OCI-LY3 (cell line): ENCODE data around the gene NEURL1.
A peak's percentile ranks its signal among the peaks of the same experiment; 100 is the strongest.

Experiments
- H2AFZ ChIP-seq: fragments of 200-600, 300-600 bp; shearing (Covaris generic); 2 replicates; pipeline ENCODE4 v1.6.0; 2014; ENCODE audit warnings: antibody characterized with exemption, low read depth, low read length
- H3K27ac ChIP-seq: fragments of 200-600, 300-600 bp; sonication (generic); 2 replicates; pipeline ENCODE4 v1.5.1; 2014; ENCODE audit warnings: mild to moderate bottlenecking, low read length, moderate library complexity, mixed read lengths
- H3K27me3 ChIP-seq: fragments of 200-600, 300-600 bp; sonication (generic); 2 replicates; pipeline ENCODE4 v1.6.1; 2014; ENCODE audit warnings: low read depth, low read length, mixed read lengths
- H3K36me3 ChIP-seq: fragments of 200-600, 300-600 bp; sonication (generic); replicated peaks from 2 replicates; pipeline ENCODE3; 2014; ENCODE audit warnings: low read depth, low read length, mixed read lengths
- H3K4me1 ChIP-seq: fragments of 300-600, 200-600 bp; sonication (generic); 2 replicates; pipeline ENCODE4 v1.6.1; 2014; ENCODE audit warnings: low read length, mixed read lengths
- H3K4me2 ChIP-seq: fragments of 200-600, 300-600 bp; sonication (generic); 2 replicates; pipeline ENCODE4 v1.6.1; 2014; ENCODE audit warnings: low read length, mixed read lengths
- H3K4me3 ChIP-seq: fragments of 300-600, 200-600 bp; sonication (generic); 2 replicates; pipeline ENCODE4 v1.5.1; 2014; ENCODE audit warnings: antibody characterized with exemption, mild to moderate bottlenecking, low read length, moderate library complexity
- H3K79me2 ChIP-seq: fragments of 300-600, 200-600 bp; shearing (Covaris generic); 2 replicates; pipeline ENCODE4 v1.6.1; 2014; ENCODE audit warnings: mild to moderate bottlenecking, low read length, mixed read lengths
- H3K9ac ChIP-seq: fragments of 300-600, 200-600 bp; shearing (Covaris generic); 2 replicates; pipeline ENCODE4 v1.6.0; 2014; ENCODE audit warnings: mild to moderate bottlenecking, low read length, moderate library complexity
- H3K9me3 ChIP-seq: fragments of 200-600, 300-600 bp; shearing (Covaris generic); 2 replicates; pipeline ENCODE4 v1.6.1; 2014; ENCODE audit warnings: low read length, mixed read lengths; ENCODE audit not compliant: insufficient read depth
- H4K20me1 ChIP-seq: fragments of 200-600, 300-600 bp; sonication (generic); 2 replicates; pipeline ENCODE4 v1.6.1; 2016; ENCODE audit warnings: low read length, mixed read lengths; ENCODE audit not compliant: insufficient read depth
- EZH2phosphoT487 ChIP-seq: fragments of 200-600 bp; shearing (Covaris generic); IDR thresholded peaks from 2 replicates; pipeline ENCODE4 v1.6.1; 2018; ENCODE audit warnings: antibody characterized with exemption, mixed run types, low read depth
- TF ChIP-seq, protein P1 (sequence below): fragments of 200-600, 300-600 bp; sonication (generic); IDR thresholded peaks from 2 replicates; pipeline ENCODE4 v1.5.1; 2014; ENCODE audit warnings: antibody characterized with exemption, low read length, low read depth

Gene NEURL1

DNA sequence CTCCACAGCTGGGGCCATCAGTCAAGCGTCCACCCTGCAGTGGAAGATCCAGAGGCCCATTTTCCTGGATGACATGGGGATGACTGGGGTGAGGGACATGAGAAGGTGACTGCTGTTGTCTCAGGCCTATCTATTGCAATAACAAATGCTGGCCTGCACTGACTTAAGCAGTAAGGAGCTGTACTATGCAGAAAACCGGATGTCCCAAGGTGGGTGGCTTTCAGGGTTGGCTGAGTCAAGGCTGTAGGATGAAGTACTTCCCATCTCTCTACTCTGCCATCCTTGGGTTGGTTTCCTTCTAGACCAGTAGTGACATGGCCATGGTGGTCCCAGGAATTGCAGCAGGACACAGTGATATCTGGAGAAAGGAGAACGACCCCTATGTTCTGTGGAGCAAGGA, 48.1 kb downstream of the NEURL1 start:
- H3K9ac ChIP-seq: no peak overlapping the region

DNA sequence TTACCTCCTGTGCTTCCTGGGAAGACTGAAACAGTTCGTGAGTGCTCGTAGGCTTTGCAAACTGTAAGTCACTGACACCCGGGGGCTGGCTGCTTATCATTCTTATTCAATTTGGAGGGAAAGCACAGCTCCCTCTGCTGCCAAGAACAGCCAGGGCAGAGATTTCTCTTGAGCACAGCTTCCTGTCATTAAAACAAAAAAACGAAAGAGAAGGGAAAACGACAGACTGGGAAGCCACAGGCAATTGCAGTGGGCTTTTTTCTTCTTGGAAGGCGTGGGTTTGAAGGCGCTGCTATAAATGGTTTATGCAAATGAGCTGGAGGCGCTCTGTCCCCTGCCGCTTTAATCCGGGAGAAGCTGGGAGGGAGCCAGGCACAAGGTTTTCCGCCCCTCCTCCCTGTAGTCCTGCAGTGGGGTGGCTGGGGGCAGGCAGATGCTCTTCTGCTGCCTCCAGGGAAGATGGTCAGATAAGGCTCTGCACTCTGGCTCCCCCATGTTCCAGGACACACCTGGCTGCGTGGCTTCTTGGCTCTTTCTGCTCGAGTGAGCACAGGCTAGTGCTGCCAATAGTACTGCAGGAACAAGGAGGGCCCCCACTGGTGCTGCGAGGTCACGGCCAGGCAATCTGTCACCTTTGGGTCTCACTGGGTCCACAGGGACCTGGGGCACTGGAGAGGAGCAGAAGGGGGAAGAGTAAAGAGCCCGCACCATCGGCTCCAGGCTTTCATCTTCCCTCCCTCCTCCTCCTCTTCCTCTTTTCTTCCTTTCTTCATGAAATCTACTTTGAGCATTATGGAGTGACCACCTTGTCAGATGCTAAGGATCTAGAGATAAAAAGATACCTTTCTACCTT, 49.5 kb downstream of the NEURL1 start:
- H3K79me2 ChIP-seq: no peaks in the 10 kb centered on the region
- no peak for TF ChIP-seq EZH2phosphoT487
- TF ChIP-seq, protein P1, sequence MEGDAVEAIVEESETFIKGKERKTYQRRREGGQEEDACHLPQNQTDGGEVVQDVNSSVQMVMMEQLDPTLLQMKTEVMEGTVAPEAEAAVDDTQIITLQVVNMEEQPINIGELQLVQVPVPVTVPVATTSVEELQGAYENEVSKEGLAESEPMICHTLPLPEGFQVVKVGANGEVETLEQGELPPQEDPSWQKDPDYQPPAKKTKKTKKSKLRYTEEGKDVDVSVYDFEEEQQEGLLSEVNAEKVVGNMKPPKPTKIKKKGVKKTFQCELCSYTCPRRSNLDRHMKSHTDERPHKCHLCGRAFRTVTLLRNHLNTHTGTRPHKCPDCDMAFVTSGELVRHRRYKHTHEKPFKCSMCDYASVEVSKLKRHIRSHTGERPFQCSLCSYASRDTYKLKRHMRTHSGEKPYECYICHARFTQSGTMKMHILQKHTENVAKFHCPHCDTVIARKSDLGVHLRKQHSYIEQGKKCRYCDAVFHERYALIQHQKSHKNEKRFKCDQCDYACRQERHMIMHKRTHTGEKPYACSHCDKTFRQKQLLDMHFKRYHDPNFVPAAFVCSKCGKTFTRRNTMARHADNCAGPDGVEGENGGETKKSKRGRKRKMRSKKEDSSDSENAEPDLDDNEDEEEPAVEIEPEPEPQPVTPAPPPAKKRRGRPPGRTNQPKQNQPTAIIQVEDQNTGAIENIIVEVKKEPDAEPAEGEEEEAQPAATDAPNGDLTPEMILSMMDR: peak; percentile 50
- H3K4me3 ChIP-seq: peak overlapping the region; percentile 66
- H3K36me3 ChIP-seq: no peaks in the 10 kb centered on the region
- no peaks in the 10 kb centered on the region for H3K9me3 ChIP-seq
- H3K4me1 ChIP-seq: peaks cover 6% of the 10 kb centered on the region; the same call in 1 of the 2 replicates
- H4K20me1 ChIP-seq: no peaks in the 10 kb centered on the region
- no peak overlapping the region for H3K27ac ChIP-seq
- peaks cover 6% of the 10 kb centered on the region; the same call in 1 of the 2 replicates for H3K27me3 ChIP-seq
- peak overlapping the region; percentile 6; the same call in 1 of the 2 replicates for H2AFZ ChIP-seq
- 0 out of 2 replicates have a peak overlapping the region, but pooled peaks have one; percentile 6 for H3K9ac ChIP-seq
- H3K4me2 ChIP-seq: peak overlapping the region; percentile 73

More for the DNA sequence above, 48.1 kb downstream of the NEURL1 start:
- H3K9me3 ChIP-seq: no peaks in the 10 kb centered on the region
- H3K4me2 ChIP-seq: no peak overlapping the region
- no peaks in the 10 kb centered on the region for H3K79me2 ChIP-seq
- TF ChIP-seq, protein P1: no peak
- TF ChIP-seq EZH2phosphoT487: no peak
- no peaks in the 10 kb centered on the region for H3K36me3 ChIP-seq
- H3K27me3 ChIP-seq: peaks cover 6% of the 10 kb centered on the region; the same call in 1 of the 2 replicates
- H2AFZ ChIP-seq: no peak overlapping the region
- H3K4me3 ChIP-seq: no peak overlapping the region
- peaks cover 6% of the 10 kb centered on the region; the same call in 1 of the 2 replicates for H3K4me1 ChIP-seq
- no peak overlapping the region for H3K27ac ChIP-seq
- H4K20me1 ChIP-seq: no peaks in the 10 kb centered on the region

DNA sequence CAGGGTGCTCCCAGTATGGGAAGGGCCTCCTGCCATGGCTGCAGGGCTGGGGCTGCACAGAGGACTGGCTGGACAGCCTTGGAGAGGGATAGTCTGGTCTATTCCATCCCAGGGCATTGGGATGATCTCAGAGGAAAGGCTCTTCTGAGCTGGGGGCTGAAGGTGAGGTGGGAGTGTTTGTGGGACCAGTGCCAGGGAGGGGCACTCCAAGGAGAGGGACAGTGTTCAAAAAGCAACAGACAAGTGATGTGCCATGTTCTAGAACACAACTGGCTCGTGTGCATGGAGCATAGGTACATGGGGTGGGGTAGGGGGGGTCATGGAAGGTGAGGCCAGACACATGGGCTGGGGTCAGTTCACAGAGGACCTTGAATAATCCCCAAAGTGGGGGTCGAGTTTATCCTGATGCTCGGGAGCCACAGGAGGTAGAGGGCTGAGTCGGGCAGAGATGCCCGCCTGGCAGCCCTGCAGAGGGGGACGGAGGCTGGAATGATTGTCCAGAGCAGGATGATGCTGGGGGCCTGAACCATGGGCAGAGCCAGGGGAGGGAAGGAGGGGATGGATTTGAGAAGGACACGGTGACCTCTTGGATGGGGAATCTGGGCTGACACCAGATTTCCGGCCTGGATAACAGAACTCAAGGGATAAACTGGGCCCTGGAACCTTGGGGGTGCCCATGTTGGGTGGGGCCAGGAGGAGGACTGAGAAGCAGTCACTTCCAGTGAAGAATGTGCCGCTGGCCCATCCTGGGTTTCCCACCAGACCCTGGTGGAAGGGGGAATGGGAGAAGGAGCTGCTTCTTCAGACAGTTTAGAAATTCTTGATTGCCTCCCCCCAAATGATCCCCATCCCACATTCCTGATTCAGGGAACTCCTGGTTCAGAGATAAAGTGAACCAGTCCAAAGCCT, 50.4 kb downstream of the NEURL1 start:
- Histone ChIP-seq H3K4me3 (no peak overlapping the region), H3K4me2 (no peak overlapping the region), H3K36me3 (no peaks in the 10 kb centered on the region), H3K79me2 (no peaks in the 10 kb centered on the region), H2AFZ (no peak overlapping the region), H3K9ac (no peak overlapping the region), H3K27ac (no peak overlapping the region), H3K4me1 (peaks cover 6% of the 10 kb centered on the region; the same call in 1 of the 2 replicates), H3K9me3 (no peaks in the 10 kb centered on the region), H3K27me3 (peaks cover 6% of the 10 kb centered on the region; the same call in 1 of the 2 replicates), H4K20me1 (no peaks in the 10 kb centered on the region)
- TF ChIP-seq, protein P1: no peak
- no peak for TF ChIP-seq EZH2phosphoT487
